Stimulated activated CD4-positive, alpha-beta T cell treated with anti-CD3 and anti-CD28 coated beads, Interleukin-2, amount 100 ng/mL, for 4 hours (primary cell): Measurements from ENCODE around the gene SV2B.

Experiments used
- DNase-seq: peaks from one replicate; pipeline ENCODE4 v3.0.0-alpha.2; 2020; ENCODE audit warnings: low read depth

SV2B gene

GRCh38 chr15:91140601-91141000 lies 40.5 kb downstream of the SV2B start:
- no peak for DNase-seq

GRCh38 chr15:91141097-91141496 lies 41.0 kb downstream of the SV2B start:
- no peak for DNase-seq

GRCh38 chr15:91142106-91142744 lies 42.2 kb downstream of the SV2B start:
- no peak for DNase-seq

GRCh38 chr15:91142946-91143345 lies 42.9 kb downstream of the SV2B start:
- DNase-seq: no peak

GRCh38 chr15:91146728-91147127 lies 46.7 kb downstream of the SV2B start:
- DNase-seq: no peak

GRCh38 chr15:91148243-91148642 lies 48.2 kb downstream of the SV2B start:
- no peak for DNase-seq

- DNase-seq: no peak
Measured at GRCh38 chr15:91150502-91151160, 50.6 kb downstream of the SV2B start.

- no peak for DNase-seq
Measured at GRCh38 chr15:91151781-91152563, 51.9 kb downstream of the SV2B start.

GRCh38 chr15:91152896-91153581 lies 53.0 kb downstream of the SV2B start:
- DNase-seq: no peak

GRCh38 chr15:91153954-91154353 lies 53.9 kb downstream of the SV2B start:
- DNase-seq: no peak

- no peak for DNase-seq
Measured at GRCh38 chr15:91156175-91156726, 56.2 kb downstream of the SV2B start.

GRCh38 chr15:91158415-91159394 lies 58.6 kb downstream of the SV2B start:
- no peak for DNase-seq

- DNase-seq: no peak
Measured at GRCh38 chr15:91165850-91166249, 65.8 kb downstream of the SV2B start.

GRCh38 chr15:91168457-91168856 lies 68.4 kb downstream of the SV2B start:
- DNase-seq: no peak

- no peak for DNase-seq
Measured at GRCh38 chr15:91171334-91171733, 71.3 kb downstream of the SV2B start.

GRCh38 chr15:91182101-91182500 lies 82.0 kb downstream of the SV2B start:
- no peak for DNase-seq

- DNase-seq: no peak
Measured at GRCh38 chr15:91183596-91183995, 83.5 kb downstream of the SV2B start.

- DNase-seq: no peak
Measured at GRCh38 chr15:91184441-91184840, 84.4 kb downstream of the SV2B start.

- DNase-seq: no peak
Measured at GRCh38 chr15:91186904-91187656, 87.0 kb downstream of the SV2B start.

- no peak for DNase-seq
Measured at GRCh38 chr15:91192285-91192684, 92.2 kb downstream of the SV2B start.
